Eye (tissue), 1 donor: Measurements from ENCODE around the gene PDAP1.
"Not testable (repeated sequence)": the region's sequence is repeated elsewhere in the genome, so short reads cannot be mapped to it uniquely, and the experiment has no call there.

ENCODE experiments used
- DNase-seq: peaks from one replicate; pipeline ENCODE4 v3.0.0-alpha.2; 2015

PDAP1 gene

GRCh38 chr7:99408379-99409191 is at the start of gene PDAP1, which contains the start of gene BUD31:
PDAP1 (minus strand) TSS chr7:99408597; CDS start chr7:99408548, 49 bp downstream.
BUD31 (plus strand) TSS chr7:99408969; CDS start chr7:99411093, 2,124 bp downstream.
- DNase-seq = peak; percentile 99

- no peak for DNase-seq
These were observed 49.5 kb upstream of the PDAP1 start for GRCh38 chr7:99457650-99458493.

GRCh38 chr7:99457050-99457649 is 48.8 kb upstream of the PDAP1 start:
- no peak for DNase-seq

- no peak for DNase-seq
These were observed 47.9 kb upstream of the PDAP1 start for GRCh38 chr7:99456288-99456687.

- no peak for DNase-seq
These were observed 47.5 kb upstream of the PDAP1 start for GRCh38 chr7:99455874-99456273.

- DNase-seq = no peak
These were observed 44.7 kb upstream of the PDAP1 start for GRCh38 chr7:99453105-99453504.

- no peak for DNase-seq
These were observed 44.1 kb upstream of the PDAP1 start for GRCh38 chr7:99452541-99452940.

GRCh38 chr7:99451936-99452335 is 43.5 kb upstream of the PDAP1 start:
- DNase-seq = no peak

GRCh38 chr7:99449326-99449725 is 40.9 kb upstream of the PDAP1 start:
- DNase-seq = no peak

GRCh38 chr7:99448855-99449254 is 40.5 kb upstream of the PDAP1 start:
- no peak for DNase-seq

- DNase-seq = no peak
These were observed 39.5 kb upstream of the PDAP1 start for GRCh38 chr7:99447943-99448342.

- DNase-seq = no peak
These were observed 37.7 kb upstream of the PDAP1 start for GRCh38 chr7:99446096-99446495.

GRCh38 chr7:99440195-99440594 is 31.8 kb upstream of the PDAP1 start:
- no peak for DNase-seq

- peak; percentile 97 for DNase-seq
These were observed 30.4 kb upstream of the PDAP1 start, which contains the start of the genes CPSF4 and PTCD1 for GRCh38 chr7:99438573-99439480. CPSF4 (plus strand) TSS chr7:99438943; CDS start chr7:99439083, 140 bp downstream. PTCD1 (minus strand) TSS chr7:99438798; CDS start chr7:99435242, 3,556 bp downstream.

- DNase-seq = no peak
These were observed 29.7 kb upstream of the PDAP1 start for GRCh38 chr7:99437946-99438572.

GRCh38 chr7:99433158-99433557 is 24.8 kb upstream of the PDAP1 start:
- no peak for DNase-seq

GRCh38 chr7:99431756-99432540 is 23.6 kb upstream of the PDAP1 start:
- DNase-seq = not testable (repeated sequence)

- DNase-seq = no peak
These were observed 21.4 kb upstream of the PDAP1 start for GRCh38 chr7:99429756-99430155.

- no peak for DNase-seq
These were observed 20.7 kb upstream of the PDAP1 start for GRCh38 chr7:99428972-99429566.
